HG03575 (cell line): ENCODE data around the gene ZNF322.
A peak's percentile ranks its signal among the peaks of the same experiment; 100 is the strongest.
"Not testable (repeated sequence)": the region's sequence is repeated elsewhere in the genome, so short reads cannot be mapped to it uniquely, and the experiment has no call there.

Source experiments
- ATAC-seq: cut with Tn5 transposase; IDR thresholded peaks from one replicate; pipeline ENCODE4 v1.9.1; 2021; ENCODE audit not compliant: unreplicated experiment, insufficient number of reproducible peaks, low FRiP score; ENCODE audit errors: extremely low read depth

ZNF322 gene, protein sequence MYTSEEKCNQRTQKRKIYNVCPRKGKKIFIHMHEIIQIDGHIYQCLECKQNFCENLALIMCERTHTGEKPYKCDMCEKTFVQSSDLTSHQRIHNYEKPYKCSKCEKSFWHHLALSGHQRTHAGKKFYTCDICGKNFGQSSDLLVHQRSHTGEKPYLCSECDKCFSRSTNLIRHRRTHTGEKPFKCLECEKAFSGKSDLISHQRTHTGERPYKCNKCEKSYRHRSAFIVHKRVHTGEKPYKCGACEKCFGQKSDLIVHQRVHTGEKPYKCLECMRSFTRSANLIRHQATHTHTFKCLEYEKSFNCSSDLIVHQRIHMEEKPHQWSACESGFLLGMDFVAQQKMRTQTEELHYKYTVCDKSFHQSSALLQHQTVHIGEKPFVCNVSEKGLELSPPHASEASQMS

DNA sequence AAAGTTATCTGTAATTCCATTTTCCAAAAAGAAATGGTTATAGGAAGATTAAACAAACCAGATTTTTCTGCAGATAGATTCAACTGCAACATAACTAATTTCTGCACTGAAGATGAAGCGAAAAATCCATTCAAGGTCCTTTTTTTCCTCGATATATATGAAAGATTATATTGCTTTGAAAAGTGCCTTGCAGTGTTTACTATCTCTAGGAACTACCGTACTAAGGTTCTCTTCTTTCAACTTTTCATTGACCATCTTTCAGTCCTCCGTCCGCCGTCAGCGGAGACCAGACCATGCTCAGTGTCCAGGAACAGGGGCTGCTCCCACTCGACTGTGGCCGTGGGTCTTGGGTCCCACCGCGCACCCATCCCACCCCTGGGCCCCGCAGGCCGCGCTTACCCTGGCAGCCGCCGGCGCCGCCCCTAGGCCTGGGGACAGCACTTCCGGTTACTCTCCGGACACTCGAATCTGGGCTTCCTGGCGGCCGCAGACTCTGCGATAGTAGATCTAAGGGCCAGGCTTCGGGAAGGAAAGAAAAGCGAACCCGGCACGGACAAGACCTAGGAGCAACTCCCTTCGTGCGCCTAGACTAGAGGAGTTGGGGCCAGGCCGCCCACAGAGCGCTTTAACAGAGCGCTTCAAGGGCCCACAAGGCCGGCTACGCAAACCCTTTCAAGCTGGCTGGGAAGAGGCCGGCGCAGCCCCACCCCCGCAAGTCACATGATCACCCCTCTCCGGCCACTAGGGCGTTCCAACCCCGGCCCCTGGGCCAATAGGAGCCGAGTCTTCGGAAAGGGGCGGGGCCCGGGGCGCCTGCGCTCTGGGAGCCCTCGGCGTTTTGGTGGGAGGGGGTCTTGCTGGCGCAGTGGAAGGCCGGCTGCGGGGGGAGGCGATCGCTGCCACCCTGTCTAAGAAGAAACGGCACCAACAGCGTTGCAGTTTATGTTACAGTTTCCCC is at the start of gene ZNF322:
Gene ZNF322 (minus strand): TSS at position 705 of the 958 bp plus-strand sequence. CDS start 21,193 bp downstream, outside the sequence.
- ATAC-seq: peak; percentile 80

GRCh38 chr6:26705780-26706179 is 46.2 kb upstream of the ZNF322 start:
- not testable (repeated sequence) for ATAC-seq

DNA sequence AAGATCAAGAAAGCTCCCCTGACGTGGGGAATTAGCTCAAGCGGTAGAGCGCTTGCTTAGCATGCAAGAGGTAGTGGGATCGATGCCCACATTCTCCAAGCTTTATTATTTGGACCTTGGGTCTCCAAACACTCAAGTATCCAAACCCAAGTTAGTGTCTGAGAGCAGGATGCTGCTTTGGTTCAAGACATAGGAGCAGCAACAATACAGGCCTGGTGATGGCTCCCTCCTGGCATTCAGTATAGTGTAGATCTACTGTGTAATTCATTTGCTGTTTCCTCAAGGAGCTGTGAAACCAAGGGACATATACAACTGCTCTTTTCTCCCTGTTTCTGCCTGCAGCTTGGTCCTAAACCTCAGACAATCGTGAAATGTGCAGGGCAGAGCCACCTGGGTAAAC is 45.8 kb upstream of the ZNF322 start:
- not testable (repeated sequence) for ATAC-seq

GRCh38 chr6:26701023-26701747 is 41.6 kb upstream of the ZNF322 start:
- not testable (repeated sequence) for ATAC-seq

DNA sequence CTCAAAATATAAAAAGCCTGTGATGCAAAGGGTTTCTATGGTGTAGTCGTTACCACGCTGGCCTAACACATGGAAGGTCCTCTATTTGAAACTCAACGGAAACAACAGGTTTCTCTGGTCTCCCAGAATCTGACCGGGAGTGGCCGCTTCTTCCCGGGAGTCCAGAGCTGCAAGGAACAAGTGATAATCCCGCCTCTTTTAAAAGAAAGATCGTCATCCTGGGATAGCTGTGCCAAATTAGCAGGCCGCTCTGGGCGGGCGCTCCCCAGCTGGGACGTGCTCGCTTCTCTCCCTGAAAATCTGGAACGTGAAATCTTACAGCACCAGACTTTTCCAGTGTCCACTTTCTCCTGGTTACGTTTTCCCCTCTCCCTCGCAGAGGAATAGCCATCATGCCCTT is 38.0 kb upstream of the ZNF322 start:
- ATAC-seq: not testable (repeated sequence)

DNA sequence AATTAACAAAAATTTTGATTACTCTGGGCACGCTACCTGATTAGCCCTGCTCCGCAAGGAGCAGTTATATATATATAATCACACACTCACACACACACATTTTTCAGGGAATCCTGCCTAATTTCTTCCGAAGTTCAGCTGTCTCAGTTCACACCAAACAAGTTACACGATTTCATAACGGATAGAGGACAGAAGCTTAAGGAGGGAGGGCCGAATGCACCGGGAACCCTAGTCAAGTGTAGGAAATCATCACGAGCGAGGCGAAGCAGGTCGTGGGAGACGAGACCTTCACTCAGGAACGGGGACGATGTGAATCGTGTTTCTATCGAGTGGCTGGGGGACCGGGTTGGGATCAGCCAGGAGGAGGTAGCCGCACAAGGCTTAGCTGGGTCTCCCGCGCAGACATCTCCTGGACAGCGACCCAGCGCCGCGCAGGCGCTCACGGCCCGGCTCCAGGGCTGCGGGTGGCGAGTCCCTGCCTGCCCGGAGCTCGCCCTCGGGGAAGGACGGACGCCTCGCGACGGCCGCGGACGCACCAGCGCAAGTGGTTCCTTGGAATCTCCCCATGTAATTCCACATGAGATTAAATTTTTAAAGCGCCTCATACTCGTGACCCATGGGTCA is 29.9 kb upstream of the ZNF322 start:
- ATAC-seq: not testable (repeated sequence)

DNA sequence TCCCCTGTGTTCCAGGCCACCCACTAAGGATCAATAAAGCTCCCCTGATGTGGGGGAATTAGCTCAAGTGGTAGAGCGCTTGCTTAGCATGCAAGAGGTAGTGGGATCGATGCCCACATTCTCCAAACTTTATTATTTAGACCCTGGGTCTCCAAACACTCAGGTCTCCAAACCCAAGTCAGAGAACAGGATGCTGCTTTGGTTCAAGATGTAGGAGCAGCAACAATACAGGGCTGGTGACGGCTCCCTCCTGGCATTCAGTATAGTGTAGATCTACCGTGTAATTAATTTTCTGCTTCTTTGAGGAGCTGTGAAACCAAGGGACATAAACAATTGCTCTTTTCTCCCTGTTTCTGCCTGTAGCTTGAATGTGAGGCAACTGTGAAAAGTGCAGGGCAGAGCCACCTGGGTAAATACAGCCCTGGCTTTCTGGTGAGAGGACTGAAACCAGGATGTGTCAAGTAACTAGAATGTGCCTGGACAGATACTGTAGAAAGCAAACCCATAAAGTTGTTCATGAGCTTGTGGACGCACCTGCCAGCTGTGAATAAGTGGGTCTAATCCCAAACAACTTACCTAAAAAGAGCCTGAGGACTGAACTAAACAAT is 23.0 kb upstream of the ZNF322 start:
- not testable (repeated sequence) for ATAC-seq

DNA sequence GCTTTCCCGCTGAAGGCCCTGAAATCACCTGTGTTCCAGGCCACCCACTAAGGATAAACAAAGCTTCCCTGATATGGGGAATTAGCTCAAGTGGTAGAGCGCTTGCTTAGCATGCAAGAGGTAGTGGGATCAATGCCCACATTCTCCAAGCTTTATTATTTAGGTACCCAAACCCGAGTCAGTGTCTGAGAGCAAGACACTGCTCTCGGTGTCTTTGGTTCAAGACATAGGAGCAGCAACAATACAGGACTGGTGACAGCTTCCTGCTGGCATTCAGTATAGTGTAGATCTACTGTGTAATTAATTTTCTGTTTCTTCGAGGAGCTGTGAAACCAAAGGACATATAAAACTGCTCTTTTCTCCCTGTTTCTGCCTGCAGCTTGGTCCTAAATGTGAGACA is 13.7 kb upstream of the ZNF322 start:
- not testable (repeated sequence) for ATAC-seq

DNA sequence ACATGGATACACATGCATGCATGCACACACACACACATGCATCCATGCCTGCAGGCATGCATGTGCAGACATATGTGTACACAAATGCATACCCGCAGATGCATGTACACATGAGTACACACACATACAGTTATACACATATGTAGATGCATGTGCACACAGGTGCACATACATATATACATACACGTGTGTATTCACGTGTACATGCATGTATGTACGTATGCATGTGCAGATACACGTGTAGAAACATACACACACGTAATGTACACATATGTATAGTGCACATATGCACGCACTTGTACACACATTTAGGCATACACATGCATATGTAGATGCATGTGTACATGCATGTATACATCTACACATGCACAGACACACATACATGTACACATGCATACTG is 11.0 kb upstream of the ZNF322 start:
- ATAC-seq: not testable (repeated sequence)

- ATAC-seq: not testable (repeated sequence)
Observed at GRCh38 chr6:26670003-26670402, 10.5 kb upstream of the ZNF322 start.

DNA sequence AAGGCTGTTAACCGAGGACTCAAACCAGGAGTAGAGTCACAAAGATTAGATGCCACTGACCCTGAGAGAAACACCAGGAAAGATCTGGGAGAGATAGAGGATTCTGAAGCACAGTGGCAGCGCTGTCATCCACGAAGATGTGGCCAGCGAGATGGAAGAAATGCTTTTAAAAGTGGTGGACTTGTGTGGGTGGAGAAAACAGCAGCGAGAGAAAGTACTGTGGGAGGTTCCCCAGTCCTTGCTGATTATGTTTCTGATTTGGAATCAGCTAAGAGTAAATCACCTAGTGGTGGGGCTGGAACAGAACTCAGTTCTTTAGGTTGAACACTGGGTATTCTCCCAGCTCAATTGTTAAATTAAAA is 435 bp upstream of the ZNF322 start:
- no peak for ATAC-seq

DNA sequence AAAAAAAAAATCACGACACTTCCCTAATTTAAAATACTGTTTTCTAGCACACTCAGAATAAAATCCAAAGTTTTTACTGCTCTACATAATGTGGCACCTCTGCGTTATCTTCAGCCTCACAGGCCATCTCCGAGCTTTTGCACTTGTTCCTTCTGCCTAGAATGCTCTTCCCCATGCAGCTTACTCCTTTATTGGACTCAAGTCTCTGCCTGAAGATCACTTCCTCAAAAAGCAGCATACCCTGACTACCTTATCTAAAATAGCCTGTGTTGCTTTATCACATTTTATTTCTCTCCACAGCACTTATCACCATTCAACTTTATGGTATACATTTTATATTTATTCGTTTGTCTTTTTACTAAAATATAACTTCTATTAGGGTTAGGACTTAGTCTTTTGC is 2.3 kb downstream of the ZNF322 start:
- no peak for ATAC-seq

GRCh38 chr6:26653007-26653406 is 6.5 kb downstream of the ZNF322 start:
- no peak for ATAC-seq

DNA sequence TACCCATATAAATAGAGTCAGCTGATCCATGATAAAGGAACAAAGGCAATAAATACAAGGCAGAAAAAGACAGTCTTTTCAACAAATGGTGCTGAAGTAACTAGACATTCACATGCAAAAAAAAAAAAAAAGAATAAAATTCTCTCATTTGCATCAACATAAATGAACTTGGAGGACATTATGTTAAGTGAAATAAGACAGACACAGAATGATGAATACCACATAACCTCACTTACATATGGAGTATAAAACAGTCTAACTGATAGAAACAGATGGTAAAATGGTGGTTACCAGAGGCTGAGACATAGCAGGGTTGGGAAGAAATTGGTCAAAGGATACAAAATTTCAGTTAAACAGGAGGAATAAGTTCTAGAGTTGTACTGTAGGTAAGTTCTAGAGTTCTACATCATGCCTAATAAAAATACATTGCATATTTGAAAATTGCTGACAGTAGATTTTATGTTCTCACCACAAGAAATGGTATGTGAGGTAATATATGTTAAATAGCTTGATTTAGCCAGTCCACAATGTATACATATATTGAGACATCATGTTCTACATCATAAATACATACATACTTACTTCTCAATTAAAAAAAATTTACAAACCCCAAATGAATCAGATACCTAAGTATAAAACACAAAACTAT is 8.3 kb downstream of the ZNF322 start:
- no peak for ATAC-seq

GRCh38 chr6:26646074-26646473 is 13.5 kb downstream of the ZNF322 start:
- no peak for ATAC-seq

GRCh38 chr6:26640806-26641205 is 18.7 kb downstream of the ZNF322 start:
- no peak for ATAC-seq

DNA sequence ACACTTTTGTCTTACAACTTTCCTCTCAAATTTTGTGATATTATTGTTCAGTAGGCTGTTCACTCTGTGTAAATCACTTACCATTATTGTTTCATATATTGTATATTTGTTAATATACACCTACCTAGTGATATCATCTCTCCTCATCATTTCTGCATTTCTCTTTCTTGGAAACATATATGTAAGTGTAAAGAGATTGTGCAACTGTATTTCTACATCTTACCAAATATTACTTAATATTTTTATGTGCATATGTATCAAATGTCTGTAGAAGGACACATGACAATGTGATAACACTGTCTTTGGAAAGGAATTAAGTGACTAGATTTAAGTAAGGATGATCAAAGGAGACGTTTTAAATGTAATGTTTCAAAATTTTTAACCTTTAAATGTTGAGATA is 30.2 kb downstream of the ZNF322 start:
- ATAC-seq: no peak

- no peak for ATAC-seq
Observed at GRCh38 chr6:26627843-26628242, 31.7 kb downstream of the ZNF322 start.
